T47D (cell line): ENCODE data around the gene FHOD1.

ENCODE experiments used
- DNase-seq, 2 experiments: peaks; one replicate each; pipeline versions ENCODE4 v3.0.0 to v3.0.0-alpha.2; 2011 to 2012; ENCODE audit warnings: low read depth in 1 of 2, low spot score in 1 of 2
- JUND ChIP-seq: IDR thresholded peaks from 2 replicates; pipeline ENCODE4 v1.6.1; 2012; ENCODE audit warnings: low read depth
- in situ Hi-C: cut with HindIII; loops from 2 replicates; pipeline ENCODE4 v1.10.0; 2016; ENCODE audit warnings: low sequenced_read_pairs, low pct_unique_long_range_greater_than_20kb

FHOD1 gene

GRCh38 chr16:67281536-67282446 lies 34.5 kb upstream of the FHOD1 start:
- DNase-seq, result no peak
- no peak for TF ChIP-seq JUND
- in situ Hi-C loops, result no loop called here

GRCh38 chr16:67280090-67281015 lies 33.1 kb upstream of the FHOD1 start:
- no peak for TF ChIP-seq JUND
- in situ Hi-C loops, result no loop called here
- no peak for DNase-seq

- in situ Hi-C loops, result no loop called here
- TF ChIP-seq JUND, result no peak
- peak; percentile 88 to 89 for DNase-seq
These were observed 32.2 kb upstream of the FHOD1 start, which contains the start of gene PLEKHG4 for GRCh38 chr16:67279296-67280089. TSS of gene PLEKHG4 (plus strand) at chr16:67279532. CDS start at chr16:67280045, 513 bp downstream.

GRCh38 chr16:67278773-67279295 lies 31.6 kb upstream of the FHOD1 start:
- TF ChIP-seq JUND, result no peak
- in situ Hi-C loops, result no loop called here
- DNase-seq, result peak; percentile 30 to 54

GRCh38 chr16:67277999-67278772 lies 30.9 kb upstream of the FHOD1 start:
- DNase-seq, result peak in 1 of 2 experiments; percentile 35
- no peak for TF ChIP-seq JUND
- in situ Hi-C loops, result no loop called here

- in situ Hi-C loops, result no loop called here
- TF ChIP-seq JUND, result no peak
- no peak for DNase-seq
These were observed 30.2 kb upstream of the FHOD1 start for GRCh38 chr16:67277294-67277998.

- in situ Hi-C loops, result no loop called here
- DNase-seq, result no peak
- TF ChIP-seq JUND, result no peak
These were observed 28.0 kb upstream of the FHOD1 start for GRCh38 chr16:67275321-67275720.

GRCh38 chr16:67271446-67271845 lies 24.2 kb upstream of the FHOD1 start:
- DNase-seq, result no peak
- no peak for TF ChIP-seq JUND
- in situ Hi-C loops, result no loop called here

GRCh38 chr16:67270931-67271338 lies 23.7 kb upstream of the FHOD1 start:
- no peak for DNase-seq
- in situ Hi-C loops, result no loop called here
- TF ChIP-seq JUND, result no peak

GRCh38 chr16:67269766-67270165 lies 22.5 kb upstream of the FHOD1 start:
- no peak for TF ChIP-seq JUND
- no peak for DNase-seq
- in situ Hi-C loops, result no loop called here

- DNase-seq, result no peak
- in situ Hi-C loops, result no loop called here
- no peak for TF ChIP-seq JUND
These were observed 20.9 kb upstream of the FHOD1 start for GRCh38 chr16:67268136-67268579.
